Mucosa of gallbladder (tissue), 1 donor: Measurements from ENCODE around the gene NR2F6. TPM values are rescaled to one million over a fixed set of nuclear protein-coding genes. Genes with fewer than 3 reads are reported as not detected.
A peak's percentile ranks its signal among the peaks of the same experiment; 100 is the strongest.

Source experiments
- DNase-seq: peaks from one replicate; pipeline ENCODE4 v3.0.0-alpha.2; 2020; ENCODE audit warnings: low spot score
- total RNA-seq: library from RNA; stranded (reverse); gene quantifications from one replicate; pipeline ENCODE4 v1.2.1, GENCODE V29; 2021
- donor health status: DM: no; HTN: no; CAD: no.

Gene NR2F6
- total RNA-seq, 1 donor from 2014 or later = 46.3 TPM

GRCh38 chr19:17263712-17264640 is 18.3 kb upstream of the NR2F6 start:
- DNase-seq = no peak

GRCh38 chr19:17262557-17262956 is 16.8 kb upstream of the NR2F6 start:
- no peak for DNase-seq

DNA sequence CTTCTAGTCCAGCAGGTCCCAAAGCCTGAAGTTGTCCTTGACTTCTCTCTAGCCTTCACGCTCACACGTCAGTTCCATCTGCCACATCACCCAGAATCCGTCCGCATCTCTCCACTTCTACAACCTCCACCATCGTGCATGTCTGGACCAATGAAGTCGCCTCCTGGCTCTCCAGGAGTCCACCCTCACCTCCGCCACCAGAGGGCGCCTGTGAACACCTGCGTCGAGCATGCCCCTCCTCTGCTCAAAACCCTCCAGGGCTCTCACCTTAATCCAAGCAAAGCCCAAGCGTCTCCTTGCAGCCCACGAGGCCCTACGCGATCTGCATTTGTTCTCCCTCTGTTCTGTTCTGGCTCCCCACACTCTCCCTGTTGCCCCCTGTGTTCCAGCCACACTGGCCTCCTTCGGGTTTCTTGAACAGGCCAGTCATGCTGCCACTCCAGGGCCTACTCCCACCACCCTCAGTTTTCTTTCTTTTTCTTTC is 15.2 kb upstream of the NR2F6 start:
- DNase-seq = peak; percentile 82

GRCh38 chr19:17259934-17260333 is 14.2 kb upstream of the NR2F6 start:
- no peak for DNase-seq

DNA sequence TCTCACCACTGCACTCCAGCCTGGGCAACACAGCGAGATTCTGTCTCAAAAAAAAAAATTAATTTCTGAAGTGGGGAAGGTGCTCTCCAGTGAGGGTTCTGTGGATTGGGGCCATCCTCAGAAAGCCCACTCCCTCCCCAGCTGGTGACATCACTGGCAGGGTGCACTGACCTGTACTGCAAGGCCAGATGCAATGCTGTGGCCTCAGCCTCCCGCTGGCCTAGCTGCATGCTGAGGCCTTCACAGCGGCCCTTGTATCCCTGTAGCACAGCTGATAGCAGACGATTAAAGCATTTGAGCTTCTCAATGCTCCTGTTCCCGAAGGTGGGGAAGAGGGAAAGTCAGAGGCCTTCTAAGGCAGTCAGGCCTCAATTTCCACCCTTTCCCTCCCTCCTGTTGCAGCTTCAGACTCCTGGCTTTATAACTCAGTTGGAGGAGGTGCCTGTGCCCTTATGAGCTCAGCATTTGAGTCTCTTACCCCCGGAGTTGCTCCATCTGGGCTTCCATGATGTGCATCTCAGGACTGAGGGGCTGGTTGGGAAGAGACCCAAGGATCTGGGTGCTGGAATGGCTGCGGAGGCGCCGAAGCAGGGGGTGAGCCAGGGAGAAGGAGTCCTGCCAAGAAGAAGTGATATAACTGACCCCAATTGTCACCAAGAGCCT is 13.5 kb upstream of the NR2F6 start:
- DNase-seq = no peak

GRCh38 chr19:17256130-17256529 is 10.4 kb upstream of the NR2F6 start:
- DNase-seq = no peak

DNA sequence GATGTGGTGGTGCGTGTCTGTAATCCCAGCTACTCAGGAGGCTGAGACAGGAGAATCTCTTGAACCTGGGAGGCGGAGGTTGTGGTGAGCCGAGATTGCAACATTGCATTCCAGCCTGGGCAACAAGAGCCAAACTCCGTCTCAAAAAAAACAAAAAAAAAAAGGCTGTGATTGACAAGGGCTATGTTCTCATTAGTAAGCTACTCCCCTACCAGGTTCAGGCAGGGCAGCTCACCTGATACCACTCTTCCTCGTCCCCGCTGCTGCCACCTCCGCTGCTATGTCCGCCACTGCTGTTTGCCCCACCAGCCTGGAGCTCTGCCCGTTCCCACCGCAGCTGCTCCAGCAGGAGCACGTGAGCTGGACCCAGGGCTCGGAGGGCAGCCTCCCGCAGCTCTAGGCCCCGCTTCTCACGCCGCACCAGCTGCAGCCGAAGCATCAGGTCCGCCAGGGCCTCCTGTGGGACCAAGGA is 9.5 kb upstream of the NR2F6 start:
- DNase-seq = no peak

- DNase-seq = no peak
These were observed 8.9 kb upstream of the NR2F6 start for GRCh38 chr19:17254636-17255035.

DNA sequence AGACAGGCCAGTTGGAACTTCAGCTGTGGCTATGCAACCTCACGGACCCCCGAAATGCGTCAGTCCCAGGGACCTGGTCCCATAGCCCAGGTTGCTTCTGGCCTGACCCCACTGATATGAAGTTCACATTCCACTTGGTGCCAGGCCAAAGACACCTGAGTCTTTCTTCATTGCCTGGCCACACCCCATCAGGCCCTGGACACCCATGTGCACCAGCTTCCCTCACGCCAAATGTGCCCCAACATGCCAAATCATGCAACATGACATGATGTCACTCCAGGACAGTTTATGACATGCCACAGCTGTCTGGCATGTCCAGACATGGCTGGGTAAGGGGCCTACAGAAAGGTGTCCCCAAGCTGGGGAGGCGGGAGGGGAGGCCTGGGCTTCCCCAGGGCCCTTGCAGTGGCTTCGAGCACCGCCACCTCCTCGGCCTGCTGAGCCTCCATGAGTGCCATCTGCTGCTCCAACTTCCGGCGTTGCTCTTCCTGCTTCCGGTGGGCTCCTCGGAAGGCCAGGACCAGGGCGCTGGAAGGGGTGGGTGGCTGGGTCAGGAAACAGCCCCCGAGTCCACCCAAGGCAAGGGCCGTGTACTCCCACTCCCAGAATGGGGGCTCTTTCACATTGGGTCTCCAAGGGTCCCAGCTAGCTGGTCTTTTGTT is 4.3 kb upstream of the NR2F6 start:
- no peak for DNase-seq

DNA sequence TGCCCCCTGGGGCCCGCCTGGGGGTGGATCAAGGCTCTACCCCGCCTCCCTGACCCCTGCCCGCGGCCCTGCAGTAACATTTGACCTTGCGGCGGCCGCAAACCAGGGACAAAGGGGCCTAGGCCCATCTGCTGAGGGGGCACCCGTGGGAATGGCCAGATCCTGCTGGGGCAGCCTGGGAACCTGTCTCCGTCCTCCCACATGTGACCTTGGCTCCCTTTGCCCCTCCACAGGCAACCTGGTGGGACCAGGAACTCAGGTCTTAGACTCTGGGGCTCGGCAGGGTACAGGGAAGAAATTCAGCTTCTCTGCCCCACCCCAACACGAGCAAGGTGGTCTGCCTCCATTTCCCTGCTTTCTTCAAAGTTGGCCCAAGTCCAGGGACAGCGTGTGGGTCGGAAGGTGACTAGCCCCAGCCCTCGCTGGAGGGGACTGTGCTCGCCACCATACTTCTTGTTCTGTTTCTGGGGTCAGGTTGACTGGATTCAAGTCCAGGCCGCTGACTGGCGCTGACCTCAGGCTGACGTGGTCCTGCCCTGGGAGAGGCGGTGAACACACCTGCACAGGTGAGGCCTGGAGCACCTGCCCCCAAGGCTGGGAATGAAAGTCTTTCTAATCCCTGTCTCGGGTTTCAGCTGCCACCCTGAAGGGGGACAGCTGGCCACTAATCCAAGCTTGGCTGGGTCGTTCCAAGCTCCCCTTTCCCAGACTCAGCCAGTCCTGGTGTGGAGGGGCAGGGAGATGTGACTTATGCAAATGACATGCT is 2.5 kb upstream of the NR2F6 start:
- DNase-seq = no peak

DNA sequence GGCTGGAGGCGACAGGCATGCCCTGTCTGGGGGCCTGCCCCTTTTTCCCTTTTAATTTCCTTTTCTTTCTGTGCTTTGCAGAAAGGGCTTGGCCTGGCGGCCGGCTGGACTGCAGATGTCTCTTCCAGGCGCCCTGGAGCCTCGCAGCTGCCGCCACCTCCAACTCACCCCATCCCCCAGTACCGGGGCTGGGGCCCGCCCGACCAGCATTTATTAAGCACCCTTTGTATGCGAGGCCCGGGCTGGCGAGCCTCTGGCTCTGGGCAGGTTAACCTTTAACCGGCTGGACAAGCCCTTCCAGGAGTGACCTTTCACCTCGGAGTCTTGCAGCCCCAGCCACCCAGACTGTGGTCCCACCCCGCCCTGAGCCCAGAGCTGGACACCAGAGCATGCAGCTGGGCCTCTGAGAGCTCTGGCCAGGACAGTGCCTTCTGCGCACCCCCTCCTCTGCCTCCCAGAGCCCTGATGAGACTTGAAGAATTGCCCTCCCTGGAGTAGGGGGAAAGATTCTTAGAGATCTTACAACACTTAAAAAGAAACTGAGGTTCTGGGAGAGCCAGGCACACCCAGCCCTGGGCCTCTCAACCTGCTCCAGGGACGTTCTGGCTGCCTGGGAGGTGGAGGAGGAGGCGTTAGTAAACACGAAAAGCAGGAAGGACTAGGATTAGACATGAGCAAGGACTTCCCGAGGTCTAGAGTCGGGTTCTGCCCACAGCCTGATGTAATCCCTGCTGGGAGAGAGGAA is 1.1 kb upstream of the NR2F6 start:
- DNase-seq = peak; percentile 25

DNA sequence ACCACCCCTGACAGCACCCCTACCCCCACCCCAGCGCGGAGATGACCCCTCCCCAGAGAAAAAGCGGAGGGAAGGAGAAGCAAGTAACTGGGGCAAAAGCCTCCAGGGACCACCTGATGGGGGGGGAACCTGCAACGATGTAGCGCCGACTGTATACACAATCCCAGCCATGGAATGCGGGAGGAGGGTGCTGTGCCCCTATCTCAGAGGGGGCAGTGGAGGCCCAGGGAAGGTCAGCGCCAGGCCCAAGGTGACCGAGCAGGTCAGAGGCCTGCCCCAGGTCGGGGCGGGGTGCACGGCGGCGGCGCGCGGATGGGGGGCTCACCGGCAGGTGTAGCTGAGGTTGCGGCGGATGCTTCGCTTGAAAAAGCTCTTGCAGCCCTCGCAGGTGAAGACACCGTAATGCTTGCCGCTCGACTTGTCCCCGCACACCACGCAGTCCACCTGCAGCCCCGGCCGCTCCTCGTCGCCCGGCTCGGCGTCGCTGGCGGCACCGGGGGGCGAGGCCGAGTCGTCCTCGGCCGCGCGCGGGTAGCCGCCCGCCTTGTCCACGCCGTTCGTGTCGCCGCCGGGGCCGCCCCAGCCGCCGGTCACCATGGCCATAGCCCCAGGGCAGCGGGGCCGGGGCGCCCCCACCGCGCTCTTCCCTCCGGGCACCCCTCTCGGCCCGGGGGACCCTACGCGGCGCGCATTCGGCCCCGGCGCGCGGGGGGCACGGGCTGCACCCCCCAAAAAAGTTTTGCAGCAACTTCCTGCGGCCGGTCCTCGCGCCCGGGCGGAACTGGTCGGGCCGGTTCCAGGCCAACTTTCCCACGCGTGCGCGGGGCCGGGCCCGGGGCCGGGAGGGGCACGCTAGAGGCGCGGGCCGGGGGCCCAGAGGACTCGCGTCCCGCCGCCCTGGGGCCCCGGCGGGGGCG is 843 bp downstream of the NR2F6 start:
- DNase-seq = peak; percentile 31

DNA sequence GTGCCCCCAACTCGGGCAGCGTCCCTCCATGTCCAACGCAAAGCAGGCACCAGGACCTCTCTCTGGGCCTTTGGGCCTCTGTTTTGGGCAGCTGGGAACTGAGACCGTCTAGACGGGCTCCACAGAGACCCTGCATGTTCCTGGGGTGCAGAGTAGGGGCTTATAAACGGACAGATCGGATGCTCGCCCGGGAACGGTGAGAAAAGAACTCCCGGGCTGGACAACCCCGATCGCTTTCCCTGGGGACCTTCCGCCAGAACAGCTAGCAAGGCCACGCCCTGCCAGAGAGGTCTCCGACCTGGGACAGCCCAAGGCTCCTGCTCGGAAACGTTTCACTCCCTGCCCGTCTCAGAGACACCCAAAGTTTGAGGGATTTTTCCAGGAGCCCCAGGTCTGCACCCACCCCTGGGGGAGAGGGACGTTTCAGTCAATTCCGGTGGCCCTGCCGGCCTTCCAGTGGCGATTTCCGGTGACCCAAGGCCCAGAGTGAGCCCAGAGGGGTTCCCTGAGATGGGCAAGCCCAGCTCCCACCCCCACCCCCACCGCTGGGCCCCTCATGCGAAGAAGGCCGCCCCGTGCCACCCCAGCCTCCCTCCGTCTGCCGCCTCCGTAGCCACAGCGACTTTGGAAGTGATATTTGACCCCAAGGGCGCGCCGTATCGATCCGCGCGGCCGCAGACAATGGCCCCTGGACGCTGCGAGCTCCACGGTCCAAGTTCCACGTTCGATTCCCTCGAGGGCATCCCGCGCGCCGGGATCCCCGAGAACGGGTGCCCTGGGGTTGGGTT is 1.7 kb downstream of the NR2F6 start:
- DNase-seq = peak; percentile 44

DNA sequence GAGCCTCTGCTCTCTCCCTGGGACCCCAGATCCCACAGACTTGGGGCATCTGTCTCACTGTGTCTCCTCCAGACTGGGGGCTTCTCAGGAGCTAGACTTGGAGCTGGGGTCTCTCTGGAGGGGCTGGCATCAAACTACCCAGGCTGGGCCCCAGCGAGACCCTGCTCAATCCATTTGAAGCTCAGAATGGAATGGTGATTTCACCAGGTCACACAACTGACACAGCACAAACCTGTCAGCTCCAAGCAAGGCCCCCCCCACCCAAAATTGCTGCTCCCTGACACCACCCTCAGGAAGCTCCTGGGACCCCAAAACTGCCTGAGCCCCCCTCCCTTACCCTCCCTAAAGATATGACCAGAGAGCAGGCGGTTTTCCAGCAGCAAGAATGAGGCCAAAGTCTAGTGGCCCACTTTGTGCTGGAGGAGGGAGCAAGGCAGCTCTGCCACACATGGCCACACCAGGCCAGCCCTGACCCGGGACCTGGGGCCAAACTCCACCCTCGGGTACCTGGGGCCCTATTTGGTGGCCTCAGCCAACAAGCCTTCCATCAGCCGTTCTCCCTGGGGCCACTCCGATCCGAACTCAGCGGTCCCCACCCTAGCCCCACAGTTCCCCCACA is 2.4 kb downstream of the NR2F6 start:
- DNase-seq = no peak

DNA sequence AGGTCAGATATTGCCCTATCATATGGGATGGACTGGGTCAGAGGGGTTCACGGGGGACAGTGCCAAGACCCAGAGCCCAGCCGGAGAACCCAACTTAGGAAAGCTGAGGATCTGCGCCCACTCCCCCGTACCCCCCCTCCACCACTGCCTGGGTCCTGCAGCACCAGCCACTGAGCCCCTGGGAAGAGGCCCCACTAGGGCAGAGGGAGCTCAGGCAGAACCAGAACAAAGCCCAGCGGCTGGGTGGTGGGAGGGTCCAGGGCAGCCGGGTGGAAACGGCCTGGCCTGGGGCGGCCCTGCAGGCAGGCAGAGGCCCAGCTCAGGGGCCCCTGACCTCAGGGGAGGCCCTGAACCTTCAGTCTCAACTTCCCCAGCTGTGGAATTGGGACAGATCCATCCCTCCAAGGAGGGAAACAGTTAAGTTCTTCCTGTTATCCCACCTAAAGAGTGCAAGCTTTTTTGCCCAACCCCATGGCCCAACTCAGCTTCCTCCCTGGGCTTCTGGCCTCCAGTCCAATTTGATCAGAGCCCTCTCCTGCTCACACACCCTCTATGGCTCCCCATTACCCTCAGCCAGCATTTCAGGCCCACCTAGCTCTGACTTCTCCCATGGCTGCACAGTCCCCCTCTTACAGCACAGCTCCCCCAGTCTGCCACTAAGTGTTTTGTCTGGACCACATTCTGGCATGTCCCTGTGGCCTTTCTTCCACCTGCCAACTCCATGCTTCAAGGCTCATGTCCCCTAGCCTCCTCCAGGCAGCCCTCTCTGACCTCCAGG is 3.1 kb downstream of the NR2F6 start:
- DNase-seq = no peak

DNA sequence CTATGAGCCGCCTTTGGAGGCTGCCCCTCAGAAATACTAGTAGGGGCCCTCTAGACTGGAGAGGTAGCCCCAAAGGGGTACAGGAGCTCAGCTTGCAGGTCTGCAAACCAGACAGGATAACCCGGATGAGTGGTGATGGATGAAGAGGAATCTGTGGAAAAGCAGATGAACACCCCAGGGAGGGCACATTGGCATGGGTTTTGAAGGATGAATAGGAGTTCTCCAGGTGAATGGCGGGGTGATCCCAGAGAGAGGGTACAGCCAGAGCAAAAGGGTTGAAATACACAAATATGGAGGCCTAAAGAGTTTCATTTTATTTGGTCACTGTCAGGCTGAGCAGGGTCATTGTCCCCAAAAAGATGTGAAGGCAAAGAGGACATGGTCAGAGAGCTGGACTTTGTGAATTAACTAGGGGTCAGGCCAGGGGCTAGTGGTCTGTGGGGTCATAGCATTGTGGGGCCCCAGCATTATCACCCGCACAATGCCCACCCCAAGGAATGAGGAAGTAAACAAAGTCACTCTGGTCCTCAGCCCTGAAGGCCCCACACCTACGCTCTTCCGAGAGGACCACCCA is 4.8 kb downstream of the NR2F6 start:
- no peak for DNase-seq

DNA sequence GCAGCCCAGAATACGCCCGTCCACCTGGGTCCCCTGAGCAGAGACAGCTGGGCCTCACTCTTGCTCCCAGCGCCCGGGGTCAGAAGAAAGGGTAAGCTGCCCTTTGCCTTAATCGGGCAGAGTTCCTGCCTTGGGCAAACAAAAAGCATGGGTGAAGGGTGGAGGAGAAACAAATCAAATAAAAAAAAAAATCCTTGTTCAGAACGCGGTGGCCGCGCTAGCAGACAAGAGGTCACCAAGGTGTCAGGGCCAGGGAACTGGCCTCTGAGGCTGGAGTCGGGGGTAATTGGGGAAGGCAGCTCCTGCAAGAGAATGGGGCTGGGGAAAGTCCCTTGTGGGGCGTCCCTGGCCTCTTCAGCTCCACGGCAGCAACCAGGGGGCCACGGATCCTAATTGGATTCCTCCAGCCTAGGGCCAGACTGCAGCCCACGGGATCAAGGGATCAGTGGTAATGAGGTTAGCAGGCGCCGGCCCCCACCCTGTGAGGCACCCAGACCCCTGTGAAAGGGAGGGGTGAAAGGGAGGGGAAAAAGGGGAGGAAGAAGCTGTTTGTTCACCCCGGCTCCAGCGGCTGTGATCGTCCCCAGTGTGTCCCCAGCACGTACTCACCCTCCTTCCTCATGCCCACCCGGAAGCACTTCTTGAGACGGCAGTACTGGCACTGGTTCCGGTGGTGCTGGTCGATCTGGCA is 5.5 kb downstream of the NR2F6 start:
- DNase-seq = no peak
